HEK293 (cell line): ENCODE results near the gene UBXN10.

Experiments used
- KLF16 ChIP-seq: fragments of 450-650 bp; formaldehyde crosslinking; IDR thresholded peaks from 2 replicates; pipeline ENCODE4 v1.5.1; 2017; ENCODE audit warnings: missing biosample characterization, missing genetic modification characterization
- ZBTB10 ChIP-seq: fragments of 450-650 bp; formaldehyde crosslinking; IDR thresholded peaks from 2 replicates; pipeline ENCODE4 v1.5.1; 2016; ENCODE audit warnings: missing biosample characterization, missing genetic modification characterization
- ZBTB21 ChIP-seq: fragments of 450-650 bp; formaldehyde crosslinking; IDR thresholded peaks from 2 replicates; pipeline ENCODE4 v1.5.1; 2017; ENCODE audit warnings: missing biosample characterization, missing genetic modification characterization
- ZNF274 ChIP-seq, 2 experiments: fragments of 200-500 bp in 1 of 2; fragments of 450-650 bp in 1 of 2; sonication (Bioruptor generic) in 1 of 2; formaldehyde crosslinking in 1 of 2; IDR thresholded peaks; 2 replicates each; pipeline versions ENCODE4 v1.5.1 to v1.6.1; 2014 to 2016; ENCODE audit warnings: borderline replicate concordance in 1 of 2, inconsistent platforms in 1 of 2, low read length in 1 of 2, missing biosample characterization in 1 of 2, missing genetic modification characterization in 1 of 2
- ZNF37A ChIP-seq: fragments of 450-650 bp; IDR thresholded peaks from 2 replicates; pipeline ENCODE4 v1.5.1; 2018; ENCODE audit warnings: missing biosample characterization, missing genetic modification characterization
- ZNF549 ChIP-seq: fragments of 450-650 bp; IDR thresholded peaks from 2 replicates; pipeline ENCODE4 v1.5.1; 2018; ENCODE audit warnings: missing biosample characterization, missing genetic modification characterization, mild to moderate bottlenecking, inconsistent platforms, moderate library complexity
- TF ChIP-seq, protein P1 (sequence below): fragments of 450-650 bp; formaldehyde crosslinking; IDR thresholded peaks from 2 replicates; pipeline ENCODE4 v1.5.1; 2016; ENCODE audit warnings: missing biosample characterization, missing genetic modification characterization

- TF ChIP-seq ZNF37A (tag by site-specific recombination) = no peak
- TF ChIP-seq, protein P1, sequence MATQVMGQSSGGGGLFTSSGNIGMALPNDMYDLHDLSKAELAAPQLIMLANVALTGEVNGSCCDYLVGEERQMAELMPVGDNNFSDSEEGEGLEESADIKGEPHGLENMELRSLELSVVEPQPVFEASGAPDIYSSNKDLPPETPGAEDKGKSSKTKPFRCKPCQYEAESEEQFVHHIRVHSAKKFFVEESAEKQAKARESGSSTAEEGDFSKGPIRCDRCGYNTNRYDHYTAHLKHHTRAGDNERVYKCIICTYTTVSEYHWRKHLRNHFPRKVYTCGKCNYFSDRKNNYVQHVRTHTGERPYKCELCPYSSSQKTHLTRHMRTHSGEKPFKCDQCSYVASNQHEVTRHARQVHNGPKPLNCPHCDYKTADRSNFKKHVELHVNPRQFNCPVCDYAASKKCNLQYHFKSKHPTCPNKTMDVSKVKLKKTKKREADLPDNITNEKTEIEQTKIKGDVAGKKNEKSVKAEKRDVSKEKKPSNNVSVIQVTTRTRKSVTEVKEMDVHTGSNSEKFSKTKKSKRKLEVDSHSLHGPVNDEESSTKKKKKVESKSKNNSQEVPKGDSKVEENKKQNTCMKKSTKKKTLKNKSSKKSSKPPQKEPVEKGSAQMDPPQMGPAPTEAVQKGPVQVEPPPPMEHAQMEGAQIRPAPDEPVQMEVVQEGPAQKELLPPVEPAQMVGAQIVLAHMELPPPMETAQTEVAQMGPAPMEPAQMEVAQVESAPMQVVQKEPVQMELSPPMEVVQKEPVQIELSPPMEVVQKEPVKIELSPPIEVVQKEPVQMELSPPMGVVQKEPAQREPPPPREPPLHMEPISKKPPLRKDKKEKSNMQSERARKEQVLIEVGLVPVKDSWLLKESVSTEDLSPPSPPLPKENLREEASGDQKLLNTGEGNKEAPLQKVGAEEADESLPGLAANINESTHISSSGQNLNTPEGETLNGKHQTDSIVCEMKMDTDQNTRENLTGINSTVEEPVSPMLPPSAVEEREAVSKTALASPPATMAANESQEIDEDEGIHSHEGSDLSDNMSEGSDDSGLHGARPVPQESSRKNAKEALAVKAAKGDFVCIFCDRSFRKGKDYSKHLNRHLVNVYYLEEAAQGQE (tag by site-specific recombination) = no peak
- TF ChIP-seq KLF16 (tag by site-specific recombination) = no peak
- no peak for TF ChIP-seq ZBTB10
- no peak for TF ChIP-seq ZNF274 (IDR thresholded peaks at IDR 0.05; ENCODE audit: low read length)
- TF ChIP-seq ZNF274 (tag by site-specific recombination; IDR thresholded peaks at IDR 0.05; ENCODE audit: borderline replicate concordance) = no peak
- no peak for TF ChIP-seq ZBTB21 (tag by site-specific recombination)
- TF ChIP-seq ZNF549 (tag by site-specific recombination) = no peak
Observed at GRCh38 chr1:20138346-20138745, 47.5 kb upstream of the UBXN10 start.
